ENCODE measurements around the gene KDM5A.
A peak's percentile ranks its signal among the peaks of the same experiment; 100 is the strongest.
"Not testable (repeated sequence)": the region's sequence is repeated elsewhere in the genome, so short reads cannot be mapped to it uniquely, and the experiment has no call there.

KDM5A gene

GRCh38 chr12:332581-333205, 56.4 kb downstream of the KDM5A start:
- peak; percentile 8 for DNase-seq

- no peak for DNase-seq
Observed at GRCh38 chr12:331287-331686, 57.8 kb downstream of the KDM5A start.

GRCh38 chr12:325906-326305, 63.2 kb downstream of the KDM5A start:
- peak; percentile 70 for DNase-seq

- DNase-seq = no peak
Observed at GRCh38 chr12:323507-323906, 65.6 kb downstream of the KDM5A start.

- DNase-seq = peak; percentile 51
Observed at GRCh38 chr12:321606-322326, 67.4 kb downstream of the KDM5A start.

- DNase-seq = no peak
Observed at GRCh38 chr12:318759-319515, 70.2 kb downstream of the KDM5A start.

- DNase-seq = no peak
Observed at GRCh38 chr12:308511-308910, 80.6 kb downstream of the KDM5A start.

- DNase-seq = no peak
Observed at GRCh38 chr12:307406-307805, 81.7 kb downstream of the KDM5A start.

GRCh38 chr12:304805-305204, 84.3 kb downstream of the KDM5A start:
- DNase-seq = no peak

GRCh38 chr12:302766-303165, 86.4 kb downstream of the KDM5A start:
- DNase-seq = peak; percentile 49

- not testable (repeated sequence) for DNase-seq
Observed at GRCh38 chr12:300166-300565, 89.0 kb downstream of the KDM5A start.

GRCh38 chr12:299511-299910, 89.6 kb downstream of the KDM5A start:
- not testable (repeated sequence) for DNase-seq

- DNase-seq = not testable (repeated sequence)
Observed at GRCh38 chr12:298059-298458, 91.1 kb downstream of the KDM5A start.

- DNase-seq = no peak
Observed at GRCh38 chr12:295132-295531, 94.0 kb downstream of the KDM5A start.

- DNase-seq = peak; percentile 15
Observed at GRCh38 chr12:293199-293598, 95.9 kb downstream of the KDM5A start.

GRCh38 chr12:292186-292585, 96.9 kb downstream of the KDM5A start:
- no peak for DNase-seq

- no peak for DNase-seq
Observed at GRCh38 chr12:291153-291723, 97.9 kb downstream of the KDM5A start.

- DNase-seq = no peak
Observed at GRCh38 chr12:288687-289086, 100.4 kb downstream of the KDM5A start.

- no peak for DNase-seq
Observed at GRCh38 chr12:286531-287300, 102.4 kb downstream of the KDM5A start.

- peak; percentile 45 for DNase-seq
Observed at GRCh38 chr12:278046-278445, 111.1 kb downstream of the KDM5A start.

GRCh38 chr12:275812-276211, 113.3 kb downstream of the KDM5A start:
- DNase-seq = no peak

- DNase-seq = peak; percentile 7
Observed at GRCh38 chr12:273382-273781, 115.7 kb downstream of the KDM5A start.

- no peak for DNase-seq
Observed at GRCh38 chr12:272942-273341, 116.2 kb downstream of the KDM5A start.
